Parathyroid adenoma (tissue), 2 donors: ENCODE results near the gene UGT1A9.

Experiments
- H2AFZ ChIP-seq: fragments of 300-600 bp; sonication (generic); one replicate; pipeline ENCODE4 v1.7.0; 2017; ENCODE audit warnings: antibody characterized with exemption, mild to moderate bottlenecking
- H3K27ac ChIP-seq: fragments of 300-600 bp; sonication (generic); one replicate; pipeline ENCODE4 v1.7.0; 2017
- H3K27me3 ChIP-seq: fragments of 300-600 bp; sonication (generic); one replicate; pipeline ENCODE4 v1.7.0; 2017; ENCODE audit warnings: low read length; ENCODE audit not compliant: control insufficient read depth, insufficient read depth
- H3K36me3 ChIP-seq: fragments of 300-600 bp; sonication (generic); one replicate; pipeline ENCODE4 v1.7.0; 2017; ENCODE audit warnings: low read length; ENCODE audit not compliant: control insufficient read depth, insufficient read depth
- H3K4me1 ChIP-seq: fragments of 300-600 bp; sonication (generic); one replicate; pipeline ENCODE4 v1.7.0; 2017; ENCODE audit warnings: control low read depth
- H3K4me2 ChIP-seq: fragments of 300-600 bp; sonication (generic); one replicate; pipeline ENCODE4 v1.7.0; 2017; ENCODE audit warnings: low read length
- H3K4me3 ChIP-seq: fragments of 300-600 bp; sonication (generic); one replicate; pipeline ENCODE4 v1.7.0; 2017; ENCODE audit warnings: low read depth, low read length
- H3K79me2 ChIP-seq: fragments of 300-600 bp; sonication (generic); one replicate; pipeline ENCODE4 v1.7.0; 2017; ENCODE audit warnings: control low read depth
- H3K9ac ChIP-seq: fragments of 300-600 bp; sonication (generic); one replicate; pipeline ENCODE4 v1.7.0; 2017; ENCODE audit warnings: mild to moderate bottlenecking
- H3K9me3 ChIP-seq: fragments of 300-600 bp; sonication (generic); one replicate; pipeline ENCODE4 v1.7.0; 2017; ENCODE audit warnings: low read length; ENCODE audit not compliant: control insufficient read depth
- CTCF ChIP-seq: fragments of 300-600 bp; sonication (generic); IDR thresholded peaks from one replicate; pipeline ENCODE4 v1.7.0; 2017; ENCODE audit warnings: antibody characterized with exemption, mild to moderate bottlenecking
- donor health status: primary hyperparathyroidism.

The UGT1A9 gene

GRCh38 chr2:233793465-233794127 is 121.9 kb downstream of the UGT1A9 start:
- TF ChIP-seq CTCF: no peak
- no peaks in the 10 kb centered on the region for H3K27me3 ChIP-seq
- H3K9me3 ChIP-seq: no peaks in the 10 kb centered on the region
- no peak overlapping the region for H3K27ac ChIP-seq
- H2AFZ ChIP-seq: no peak overlapping the region
- H3K4me2 ChIP-seq: no peak overlapping the region
- H3K79me2 ChIP-seq: no peaks in the 10 kb centered on the region
- H3K9ac ChIP-seq: no peak overlapping the region
- no peaks in the 10 kb centered on the region for H3K4me1 ChIP-seq
- H3K4me3 ChIP-seq: no peak overlapping the region
- H3K36me3 ChIP-seq: no peaks in the 10 kb centered on the region

- no peak for TF ChIP-seq CTCF
- H3K36me3 ChIP-seq: no peaks in the 10 kb centered on the region
These were observed 122.5 kb downstream of the UGT1A9 start for GRCh38 chr2:233794128-233794658.

DNA sequence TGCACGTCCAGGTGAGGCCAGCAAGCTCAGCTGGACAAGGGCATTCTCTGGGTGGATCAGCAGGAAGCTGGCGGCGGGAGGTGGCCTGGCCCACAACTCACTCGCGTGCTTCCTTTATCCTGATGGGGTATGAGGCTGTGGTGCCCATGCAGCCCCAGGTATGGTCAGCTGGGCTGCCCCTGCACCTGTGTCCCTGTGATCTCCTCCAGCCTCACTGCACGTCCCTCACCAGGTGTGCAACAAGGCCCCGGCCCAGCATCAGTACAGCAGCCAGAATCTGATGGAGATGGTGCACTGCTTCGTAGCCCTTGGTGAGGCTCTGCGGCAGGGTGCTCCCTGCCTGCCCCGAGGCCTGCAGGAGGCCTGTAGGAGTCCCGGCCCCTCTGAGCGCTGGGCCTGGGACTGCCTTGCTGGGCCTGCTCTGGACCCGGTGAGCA is 124.1 kb downstream of the UGT1A9 start:
- no peak overlapping the region for H2AFZ ChIP-seq
- H3K79me2 ChIP-seq: no peaks in the 10 kb centered on the region
- H3K4me1 ChIP-seq: no peaks in the 10 kb centered on the region
- TF ChIP-seq CTCF: no peak
- no peak overlapping the region for H3K27ac ChIP-seq
- no peaks in the 10 kb centered on the region for H3K9me3 ChIP-seq
- no peak overlapping the region for H3K9ac ChIP-seq
- H3K36me3 ChIP-seq: no peaks in the 10 kb centered on the region
- H3K4me3 ChIP-seq: no peak overlapping the region
- H3K4me2 ChIP-seq: no peak overlapping the region
- H3K27me3 ChIP-seq: no peaks in the 10 kb centered on the region

More at GRCh38 chr2:233794128-233794658, 122.5 kb downstream of the UGT1A9 start:
- Histone ChIP-seq H2AFZ (no peak overlapping the region), H3K4me2 (no peak overlapping the region), H3K9ac (no peak overlapping the region), H3K9me3 (no peaks in the 10 kb centered on the region), H3K27ac (no peak overlapping the region), H3K4me1 (no peaks in the 10 kb centered on the region), H3K79me2 (no peaks in the 10 kb centered on the region), H3K27me3 (no peaks in the 10 kb centered on the region), H3K4me3 (no peak overlapping the region)

GRCh38 chr2:233796254-233796653 is 124.6 kb downstream of the UGT1A9 start:
- no peak overlapping the region for H3K9ac ChIP-seq
- H3K4me1 ChIP-seq: no peaks in the 10 kb centered on the region
- no peaks in the 10 kb centered on the region for H3K9me3 ChIP-seq
- H3K27me3 ChIP-seq: no peaks in the 10 kb centered on the region
- no peaks in the 10 kb centered on the region for H3K36me3 ChIP-seq
- H3K4me3 ChIP-seq: no peak overlapping the region
- H3K79me2 ChIP-seq: no peaks in the 10 kb centered on the region
- no peak overlapping the region for H3K27ac ChIP-seq
- H3K4me2 ChIP-seq: no peak overlapping the region
- no peak overlapping the region for H2AFZ ChIP-seq
- TF ChIP-seq CTCF: no peak
